GM21390 (cell line): Measurements from ENCODE around the gene ATP5MG.
"Not testable (repeated sequence)": the region's sequence is repeated elsewhere in the genome, so short reads cannot be mapped to it uniquely, and the experiment has no call there.

ENCODE experiments used
- ATAC-seq: cut with Tn5 transposase; IDR thresholded peaks from one replicate; pipeline ENCODE4 v1.9.1; 2021; ENCODE audit not compliant: unreplicated experiment

Gene ATP5MG

DNA sequence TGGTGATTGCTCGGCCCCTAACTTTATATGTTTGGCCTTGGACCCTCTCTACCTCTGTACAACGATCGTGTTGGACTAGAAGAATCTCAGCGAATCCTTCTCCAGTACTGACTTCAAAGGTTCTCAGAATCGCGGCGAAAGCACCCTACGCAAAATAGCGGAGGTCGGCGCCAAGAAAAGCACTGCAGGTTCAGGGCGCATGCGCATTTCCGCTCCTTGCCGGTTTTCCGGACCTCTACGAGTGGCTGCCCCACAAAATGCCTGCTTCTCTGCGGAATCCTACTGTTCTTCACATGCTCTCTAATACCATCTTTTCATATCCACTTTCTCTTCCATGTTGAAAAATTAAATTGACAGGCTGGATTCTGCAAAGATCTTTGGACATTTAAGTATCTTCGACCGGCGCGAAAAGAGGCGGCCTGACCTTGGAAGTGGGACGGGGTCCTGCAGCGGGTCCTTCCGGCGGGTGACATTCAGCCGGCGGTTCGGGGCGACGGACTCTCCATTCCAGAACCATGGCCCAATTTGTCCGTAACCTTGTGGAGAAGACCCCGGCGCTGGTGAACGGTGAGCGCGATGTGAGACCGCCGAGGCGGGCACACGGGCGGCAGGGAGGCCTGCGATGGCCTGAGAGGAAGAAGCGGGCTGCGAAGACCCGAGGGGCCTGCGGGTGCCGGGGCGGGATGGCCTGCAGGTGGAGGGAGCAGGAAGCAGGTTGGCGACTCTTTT, at the start of gene ATP5MG:
TSS of gene ATP5MG (plus strand) at position 456 of the 729 bp plus-strand sequence. CDS start at position 516, 60 bp downstream.
- peak; percentile 68 for ATAC-seq

DNA sequence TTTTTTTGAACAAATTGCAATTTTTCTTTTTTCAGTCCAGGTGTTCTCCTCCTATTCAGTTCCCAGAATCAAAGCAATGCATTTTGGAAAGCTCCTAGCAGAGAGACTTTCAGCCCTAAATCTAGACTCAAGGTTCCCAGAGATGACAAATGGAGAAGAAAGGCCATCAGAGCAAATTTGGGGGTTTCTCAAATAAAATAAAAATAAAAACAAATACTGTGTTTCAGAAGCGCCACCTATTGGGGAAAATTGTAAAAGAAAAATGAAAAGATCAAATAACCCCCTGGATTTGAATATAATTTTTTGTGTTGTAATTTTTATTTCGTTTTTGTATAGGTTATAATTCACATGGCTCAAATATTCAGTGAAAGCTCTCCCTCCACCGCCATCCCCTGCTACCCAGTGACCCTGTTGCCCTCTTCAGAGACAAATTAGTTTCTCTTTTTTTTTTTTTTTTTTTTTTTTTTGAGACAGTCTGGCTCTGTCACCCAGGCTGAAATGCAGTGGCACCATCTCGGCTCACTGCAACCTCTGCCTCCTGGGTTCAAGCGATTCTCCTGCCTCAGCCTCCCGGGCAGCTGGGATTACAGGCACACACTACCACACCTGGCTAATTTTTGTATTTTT, 48.2 kb upstream of the ATP5MG start:
- no peak for ATAC-seq

- ATAC-seq, result no peak
Measured at GRCh38 chr11:118358071-118358470, 43.3 kb upstream of the ATP5MG start.

DNA sequence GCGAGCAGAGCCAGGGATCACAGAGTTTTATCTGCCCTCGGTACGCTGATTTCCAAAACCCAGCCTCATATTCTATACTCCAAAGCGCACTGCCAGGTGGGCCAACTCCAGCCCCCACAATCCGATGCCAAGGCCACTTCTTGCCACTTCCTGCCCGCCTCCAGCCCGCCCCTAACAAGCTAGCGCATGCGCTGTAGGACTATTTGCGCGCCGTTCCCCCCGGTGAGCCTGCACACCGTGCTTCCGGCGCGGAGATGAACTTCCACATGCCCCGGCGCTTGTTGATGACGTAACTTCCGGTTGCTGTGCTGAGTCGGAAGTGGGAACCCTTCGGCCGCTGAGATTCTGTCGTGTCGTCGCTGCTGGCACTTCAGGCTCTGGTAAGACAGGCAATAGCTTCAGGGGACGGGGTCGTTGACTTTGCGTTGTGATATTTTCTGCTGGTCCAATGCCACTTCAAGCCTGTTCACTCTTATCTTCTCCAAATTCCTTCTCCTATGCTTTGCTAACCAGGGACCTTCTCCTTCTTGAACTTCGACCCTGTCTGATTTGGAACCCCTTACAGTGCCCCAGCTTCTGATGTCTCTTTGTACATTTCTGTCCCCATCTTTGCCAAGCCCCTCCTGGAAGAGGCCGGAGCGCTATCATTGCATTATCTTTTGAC, 42.0 kb upstream of the ATP5MG start, which contains the start of gene UBE4A:
TSS of gene UBE4A (plus strand) at position 306 of the 664 bp plus-strand sequence. CDS start 5,481 bp downstream, outside the sequence.
- ATAC-seq, result peak; percentile 96

DNA sequence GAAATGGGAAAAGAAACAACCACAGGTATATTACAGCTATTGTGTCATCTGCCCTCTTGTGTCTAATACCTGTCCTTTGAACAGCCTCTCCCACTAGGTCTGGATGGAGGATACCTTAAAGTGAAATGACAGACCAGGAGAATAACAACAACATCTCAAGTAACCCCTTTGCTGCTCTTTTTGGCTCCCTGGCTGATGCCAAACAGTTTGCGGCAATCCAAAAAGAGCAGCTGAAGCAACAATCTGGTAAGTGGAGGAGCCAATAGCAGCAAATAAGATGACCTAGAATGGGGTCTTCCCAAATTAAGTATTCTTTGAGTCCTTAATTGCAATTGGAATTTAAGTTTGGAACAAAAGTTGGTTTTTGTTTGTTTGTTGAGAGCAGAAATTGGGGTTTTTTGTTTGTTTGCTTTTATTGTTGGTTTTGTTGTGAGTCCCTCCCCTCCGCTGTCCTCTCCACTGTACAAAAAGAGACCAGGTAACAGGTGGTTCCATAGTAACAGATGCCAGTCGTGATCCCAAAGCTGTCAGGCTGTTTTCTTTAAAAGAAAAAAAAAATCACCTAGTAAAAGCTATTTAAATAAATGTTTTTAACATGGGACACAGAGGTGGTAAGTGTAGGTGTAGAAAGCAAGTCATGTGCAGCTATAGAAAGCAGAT, 36.3 kb upstream of the ATP5MG start:
- no peak for ATAC-seq

- no peak for ATAC-seq
Measured at GRCh38 chr11:118366287-118366686, 35.1 kb upstream of the ATP5MG start.

GRCh38 chr11:118370774-118371173, 30.6 kb upstream of the ATP5MG start:
- no peak for ATAC-seq

DNA sequence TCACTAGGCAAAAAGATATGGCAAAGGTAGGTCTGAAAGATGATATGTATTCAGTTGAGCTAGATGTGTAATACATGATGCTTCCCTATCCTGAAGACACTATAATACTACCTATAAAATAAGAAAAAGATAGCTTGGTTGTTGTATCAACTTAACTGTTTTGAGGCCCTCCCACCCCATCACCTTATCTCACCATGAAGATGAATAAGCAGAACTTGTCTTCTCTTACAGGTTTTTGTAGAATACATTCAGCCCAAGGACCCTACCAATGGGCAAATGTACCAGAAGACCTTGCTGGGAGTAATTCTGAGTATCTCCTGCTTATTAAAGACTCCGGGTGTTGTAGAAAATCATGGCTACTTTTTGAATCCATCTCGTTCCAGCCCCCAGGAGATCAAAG, 28.1 kb upstream of the ATP5MG start:
- no peak for ATAC-seq

DNA sequence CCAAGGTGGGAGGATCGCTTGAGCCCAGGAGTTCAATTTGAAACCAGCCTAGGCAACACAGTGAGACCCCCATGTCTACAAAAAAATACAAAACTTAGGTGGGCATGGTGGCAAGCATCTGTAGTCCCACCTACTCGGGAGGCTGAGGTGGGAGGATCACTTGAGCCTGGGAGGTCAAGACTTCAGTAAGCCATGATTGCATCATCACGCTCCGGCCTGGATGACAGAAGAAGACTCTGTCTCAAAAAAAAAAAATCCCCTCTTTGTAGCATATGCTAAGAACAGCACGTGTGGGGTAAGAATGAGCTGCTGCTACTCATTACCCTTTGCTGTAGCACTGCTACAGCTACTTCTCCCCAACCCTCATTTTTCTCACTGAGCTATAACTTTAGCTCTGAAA, 27.5 kb upstream of the ATP5MG start:
- no peak for ATAC-seq

DNA sequence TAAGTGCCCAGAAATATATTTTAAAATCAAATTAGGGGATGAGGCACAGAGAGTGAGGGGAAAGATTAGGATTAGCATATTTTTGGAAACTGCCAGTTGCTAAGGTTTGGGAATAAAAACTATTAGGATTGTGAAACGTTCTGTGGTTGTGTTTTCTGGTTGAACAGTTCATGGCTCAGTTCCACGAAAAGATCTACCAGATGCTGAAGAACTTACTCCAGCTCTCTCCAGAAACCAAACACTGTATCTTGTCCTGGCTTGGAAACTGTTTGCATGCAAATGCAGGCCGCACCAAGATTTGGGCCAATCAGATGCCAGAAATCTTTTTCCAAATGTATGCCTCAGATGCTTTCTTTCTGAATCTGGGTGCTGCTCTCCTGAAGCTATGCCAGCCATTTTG, 26.7 kb upstream of the ATP5MG start:
- ATAC-seq, result no peak

DNA sequence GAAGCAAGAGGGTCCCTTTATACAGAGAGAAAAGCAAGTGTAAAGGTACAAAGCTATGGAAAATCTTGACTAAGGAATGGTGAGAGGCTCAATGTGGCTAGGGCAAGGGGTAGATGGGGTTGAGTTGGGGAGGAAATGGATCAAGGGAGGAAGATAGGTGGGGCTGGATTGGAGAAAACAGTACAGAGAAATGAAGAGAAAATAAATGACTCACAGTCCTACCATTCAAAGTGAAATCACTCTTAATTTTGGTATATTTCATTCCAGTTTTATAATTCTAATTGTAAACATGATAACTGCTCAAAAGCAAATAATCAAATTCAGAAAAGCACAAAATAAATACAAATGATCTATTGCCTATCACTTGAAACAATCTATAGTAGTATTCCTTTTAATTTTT, 25.4 kb upstream of the ATP5MG start:
- ATAC-seq, result no peak

DNA sequence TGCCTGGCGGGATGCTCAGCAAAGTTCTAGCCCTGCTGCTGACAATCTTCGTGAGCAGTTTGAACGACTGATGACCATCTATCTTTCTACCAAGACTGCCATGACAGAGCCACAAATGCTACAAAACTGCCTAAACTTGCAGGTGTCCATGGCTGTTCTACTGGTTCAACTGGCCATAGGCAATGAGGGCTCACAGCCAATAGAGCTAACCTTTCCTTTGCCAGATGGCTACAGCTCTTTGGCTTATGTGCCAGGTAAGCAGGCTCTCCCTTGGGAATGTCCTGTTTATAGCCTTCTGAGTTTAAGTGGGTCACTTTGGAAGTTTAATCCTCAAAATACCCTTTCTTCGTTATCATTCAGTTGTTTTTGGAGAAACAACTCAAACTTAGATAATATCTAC, 21.9 kb upstream of the ATP5MG start:
- ATAC-seq, result no peak

DNA sequence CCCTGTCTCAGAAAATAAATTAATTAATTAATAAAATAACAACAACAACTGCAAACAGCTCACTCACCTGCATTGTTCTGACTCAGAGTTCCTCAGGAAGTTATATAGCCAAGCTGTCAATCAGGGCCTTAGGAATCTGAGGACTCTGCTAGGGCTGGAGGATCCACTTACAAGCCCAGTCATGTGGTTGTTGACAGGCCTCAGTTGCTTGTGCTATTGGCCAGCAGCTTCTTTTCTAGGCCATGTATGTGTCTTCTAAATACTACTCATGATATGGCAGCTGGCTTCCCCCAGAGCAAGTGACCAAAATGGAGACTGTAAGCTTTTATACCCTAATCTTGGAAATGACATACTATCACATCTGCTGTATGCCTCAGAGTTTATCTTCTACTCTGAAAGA, 20.8 kb upstream of the ATP5MG start:
- no peak for ATAC-seq

DNA sequence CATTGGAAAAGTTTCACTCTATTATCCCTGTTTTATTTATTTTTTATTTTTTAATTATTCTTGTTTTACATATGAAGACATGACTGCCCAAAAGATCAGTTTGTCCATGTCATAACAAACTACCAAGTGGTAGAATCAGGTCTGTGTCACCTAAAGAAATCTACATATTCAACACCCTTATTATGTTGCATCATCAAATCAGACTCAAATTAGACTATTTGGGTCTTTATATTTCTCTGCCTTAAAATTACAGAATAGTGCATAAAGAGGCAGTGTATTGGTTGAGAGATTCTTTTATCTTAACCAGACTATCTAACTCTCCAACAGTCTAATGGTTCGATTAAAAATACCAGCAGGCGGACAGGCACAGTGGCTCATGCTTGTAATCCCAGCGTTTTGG, 18.5 kb upstream of the ATP5MG start:
- ATAC-seq, result no peak

DNA sequence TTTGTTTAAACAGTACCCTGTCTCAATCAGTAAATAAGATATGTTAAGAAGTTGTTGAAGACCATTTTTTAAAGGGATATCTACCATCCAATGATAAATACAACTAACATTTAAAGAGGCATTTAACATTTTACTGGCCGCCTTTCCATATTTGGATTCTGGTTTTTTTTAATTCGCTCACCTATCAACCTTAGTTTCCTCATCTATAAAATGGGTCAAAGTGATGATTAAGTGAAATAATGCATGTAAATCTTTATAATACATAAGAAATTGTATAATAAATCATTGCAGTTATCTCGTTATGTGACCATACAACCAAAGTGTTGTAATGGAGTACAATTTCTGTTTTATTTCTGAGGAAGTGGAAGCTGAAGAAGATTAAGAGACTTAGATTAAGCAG, 17.7 kb upstream of the ATP5MG start:
- no peak for ATAC-seq

- ATAC-seq, result no peak
Measured at GRCh38 chr11:118396097-118396501, 5.3 kb upstream of the ATP5MG start.

DNA sequence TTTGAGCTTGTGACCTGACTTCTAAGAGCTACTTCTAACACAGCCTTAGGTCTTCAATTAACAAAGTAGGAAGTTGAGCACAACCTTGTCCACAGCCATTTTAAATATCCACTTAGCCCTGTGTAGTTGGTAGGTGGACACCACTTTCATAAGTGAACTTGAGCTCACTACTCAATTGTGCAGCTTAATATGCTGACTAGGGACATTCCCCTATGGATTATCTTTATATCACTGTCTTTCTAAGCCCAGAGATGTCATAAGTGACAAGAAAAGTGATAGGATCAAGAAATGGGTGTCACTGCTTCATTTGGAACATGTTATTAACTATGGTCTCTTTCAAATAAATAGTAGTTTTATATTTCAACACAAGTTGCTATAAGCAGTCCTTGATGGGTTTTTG, 4.0 kb upstream of the ATP5MG start:
- no peak for ATAC-seq

- peak; percentile 40 for ATAC-seq
Measured at GRCh38 chr11:118398791-118399559, 2.4 kb upstream of the ATP5MG start.

- ATAC-seq, result peak; percentile 6
Measured at GRCh38 chr11:118401880-118402590, 629 bp downstream of the ATP5MG start.

DNA sequence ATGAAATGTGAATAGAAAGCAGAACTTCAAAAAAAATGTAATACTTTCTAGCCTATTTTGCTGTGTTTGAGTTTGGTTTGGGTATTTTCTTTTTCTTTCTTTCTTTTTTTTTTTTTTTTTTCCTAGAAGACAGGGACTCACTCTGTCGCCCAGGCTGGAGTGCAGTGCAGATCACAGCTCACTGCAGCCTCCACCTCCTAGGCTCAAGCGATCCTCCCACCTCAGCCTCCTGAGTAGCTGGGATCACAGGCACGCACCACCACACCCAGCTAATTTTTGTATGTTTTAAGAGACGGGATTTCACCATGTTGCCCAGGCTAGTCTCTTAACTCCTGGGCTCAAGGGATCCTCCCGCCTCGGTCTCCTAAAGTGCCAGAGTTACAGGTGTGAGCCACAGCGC, 1.2 kb downstream of the ATP5MG start:
- ATAC-seq, result not testable (repeated sequence)
